ENCODE measurements around the gene SMARCD3. TPM values are rescaled to one million over a fixed set of nuclear protein-coding genes. Genes with fewer than 3 reads are reported as not detected.

SMARCD3 gene
- 12.5 TPM for polyA plus RNA-seq (2013)

- ChIA-PET CTCF (interaction anchor here (0.8 to 7.9 kb wide), 10 partner anchors 9 to 102 kb away, joined by 3 to 98 read pairs (median 4); partner anchors contain the start of gene CHPF2), POLR2A (interaction anchor here (0.7 to 1.1 kb wide), 2 partner anchors 16 to 81 kb away, joined by 3 to 4 read pairs; partner anchors contain the start of gene CHPF2)
- peak within 1 kb of the TSS; percentile 1 to 70 (median 44) for H3K4me3 ChIP-seq (ENCODE audit: control insufficient read depth in 1 of 7, extremely low read depth in 1 of 7, insufficient read depth in 4 of 7, low read depth in 2 of 7, low read length in 6 of 7)
- no peaks in the 10 kb centered on the region for H3K36me3 ChIP-seq (ENCODE audit: control insufficient read depth in 4 of 4, insufficient read depth in 4 of 4, low read length in 3 of 4)
- H3K9me3 ChIP-seq (ENCODE audit: control extremely low read depth in 1 of 5, control insufficient read depth in 4 of 5, insufficient read depth in 2 of 5, low read depth in 1 of 5, low read length in 4 of 5), result no peaks in the 10 kb centered on the region
- under 1% methylated on average over 59 of the region's 71 CpGs for WGBS (ENCODE audit: insufficient coverage)
- H3K27ac ChIP-seq (ENCODE audit: insufficient read depth in 1 of 2, low read depth in 1 of 2, low read length in 2 of 2, poor library complexity in 1 of 2, severe bottlenecking in 2 of 2), result no peak within 1 kb of the TSS
- peaks cover 5 to 58% (median 53%) of the 10 kb centered on the region in 4 experiments for H3K4me1 ChIP-seq (ENCODE audit: control extremely low read depth in 1 of 4, control insufficient read depth in 4 of 4, insufficient read depth in 4 of 4, low read length in 3 of 4)
- peaks cover 0 to 87% (median 46%) of the 10 kb centered on the region in 5 experiments for H3K27me3 ChIP-seq (replicated peaks in 2 of 5; ENCODE audit: control insufficient read depth in 4 of 5, insufficient read depth in 5 of 5, low read length in 4 of 5)
- peak in 2 of 3 donors; percentile 44 to 55 for DNase-seq
Measured at GRCh38 chr7:151248346-151249033, at the start of gene SMARCD3. Gene SMARCD3, minus strand, starts transcription at chr7:151248694. Its CDS starts 132 bp downstream, at chr7:151248562.

- 90% methylated on average over 2 of the region's 3 CpGs for WGBS (ENCODE audit: insufficient coverage)
Measured at GRCh38 chr7:151296202-151296992, 47.9 kb upstream of the SMARCD3 start.

GRCh38 chr7:151292850-151293249 is 44.4 kb upstream of the SMARCD3 start:
- H3K9me3 ChIP-seq (ENCODE audit: control extremely low read depth in 1 of 5, control insufficient read depth in 4 of 5, insufficient read depth in 2 of 5, low read depth in 1 of 5, low read length in 4 of 5), result peaks cover 0 to 9% (median 0%) of the 10 kb centered on the region in 5 experiments
- WGBS (ENCODE audit: insufficient coverage), result 100% methylated on average over 2 of the region's 3 CpGs
- no peak overlapping the region for H3K4me3 ChIP-seq (ENCODE audit: control insufficient read depth in 1 of 7, extremely low read depth in 1 of 7, insufficient read depth in 4 of 7, low read depth in 2 of 7, low read length in 6 of 7)
- no peak for DNase-seq
- CTCF ChIA-PET, result interaction anchor here (2.6 kb wide), 1 partner anchor 28 kb away, joined by 6 read pairs; no protein-coding TSS in a partner anchor
- no peak overlapping the region for H3K27ac ChIP-seq (ENCODE audit: insufficient read depth in 1 of 2, low read depth in 1 of 2, low read length in 2 of 2, poor library complexity in 1 of 2, severe bottlenecking in 2 of 2)
- H3K27me3 ChIP-seq (replicated peaks in 2 of 5; ENCODE audit: control insufficient read depth in 4 of 5, insufficient read depth in 5 of 5, low read length in 4 of 5), result peaks cover 0 to 3% (median 0%) of the 10 kb centered on the region in 5 experiments
- POLR2A ChIA-PET, result no interaction called here
- peaks cover 0 to 5% (median 0%) of the 10 kb centered on the region in 4 experiments for H3K4me1 ChIP-seq (ENCODE audit: control extremely low read depth in 1 of 4, control insufficient read depth in 4 of 4, insufficient read depth in 4 of 4, low read length in 3 of 4)
- H3K36me3 ChIP-seq (ENCODE audit: control insufficient read depth in 4 of 4, insufficient read depth in 4 of 4, low read length in 3 of 4), result no peaks in the 10 kb centered on the region

More at GRCh38 chr7:151296202-151296992, 47.9 kb upstream of the SMARCD3 start:
- DNase-seq, result no peak
- Histone ChIP-seq H3K27ac (ENCODE audit: insufficient read depth in 1 of 2, low read depth in 1 of 2, low read length in 2 of 2, poor library complexity in 1 of 2, severe bottlenecking in 2 of 2) (no peak overlapping the region), H3K27me3 (replicated peaks in 2 of 5; ENCODE audit: control insufficient read depth in 4 of 5, insufficient read depth in 5 of 5, low read length in 4 of 5) (peaks cover 0 to 7% (median under 1%) of the 10 kb centered on the region in 5 experiments), H3K36me3 (ENCODE audit: control insufficient read depth in 4 of 4, insufficient read depth in 4 of 4, low read length in 3 of 4) (no peaks in the 10 kb centered on the region), H3K4me3 (ENCODE audit: control insufficient read depth in 1 of 7, extremely low read depth in 1 of 7, insufficient read depth in 4 of 7, low read depth in 2 of 7, low read length in 6 of 7) (no peak overlapping the region), H3K9me3 (ENCODE audit: control extremely low read depth in 1 of 5, control insufficient read depth in 4 of 5, insufficient read depth in 2 of 5, low read depth in 1 of 5, low read length in 4 of 5) (peaks cover 0 to 9% (median 0%) of the 10 kb centered on the region in 5 experiments), H3K4me1 (ENCODE audit: control extremely low read depth in 1 of 4, control insufficient read depth in 4 of 4, insufficient read depth in 4 of 4, low read length in 3 of 4) (no peaks in the 10 kb centered on the region)
- ChIA-PET POLR2A (interaction anchor here (0.6 kb wide), 1 partner anchor 127 kb away, joined by 3 read pairs; no protein-coding TSS in a partner anchor), CTCF (interaction anchor here (0.7 to 1.5 kb wide), 6 partner anchors 9 to 64 kb away, joined by 3 to 7 read pairs (median 3); no protein-coding TSS in a partner anchor)

GRCh38 chr7:151291206-151291605 is 42.7 kb upstream of the SMARCD3 start:
- 63% methylated on average over 1 of the region's 2 CpGs for WGBS (ENCODE audit: insufficient coverage)
- ChIA-PET POLR2A (no interaction called here), CTCF (interaction anchor here (0.6 to 2.6 kb wide), 6 partner anchors 9 to 288 kb away, joined by 3 to 6 read pairs (median 4); no protein-coding TSS in a partner anchor)
- peaks cover 0 to 5% (median 0%) of the 10 kb centered on the region in 5 experiments for H3K27me3 ChIP-seq (replicated peaks in 2 of 5; ENCODE audit: control insufficient read depth in 4 of 5, insufficient read depth in 5 of 5, low read length in 4 of 5)
- DNase-seq, result no peak
- no peaks in the 10 kb centered on the region for H3K36me3 ChIP-seq (ENCODE audit: control insufficient read depth in 4 of 4, insufficient read depth in 4 of 4, low read length in 3 of 4)
- peaks cover 0 to 5% (median 0%) of the 10 kb centered on the region in 4 experiments for H3K4me1 ChIP-seq (ENCODE audit: control extremely low read depth in 1 of 4, control insufficient read depth in 4 of 4, insufficient read depth in 4 of 4, low read length in 3 of 4)
- H3K27ac ChIP-seq (ENCODE audit: insufficient read depth in 1 of 2, low read depth in 1 of 2, low read length in 2 of 2, poor library complexity in 1 of 2, severe bottlenecking in 2 of 2), result no peak overlapping the region
- no peak overlapping the region for H3K4me3 ChIP-seq (ENCODE audit: control insufficient read depth in 1 of 7, extremely low read depth in 1 of 7, insufficient read depth in 4 of 7, low read depth in 2 of 7, low read length in 6 of 7)
- peaks cover 0 to 7% (median 0%) of the 10 kb centered on the region in 5 experiments for H3K9me3 ChIP-seq (ENCODE audit: control extremely low read depth in 1 of 5, control insufficient read depth in 4 of 5, insufficient read depth in 2 of 5, low read depth in 1 of 5, low read length in 4 of 5)

- 52% methylated on average over 2 of the region's 4 CpGs for WGBS (ENCODE audit: insufficient coverage)
- Histone ChIP-seq H3K4me3 (ENCODE audit: control insufficient read depth in 1 of 7, extremely low read depth in 1 of 7, insufficient read depth in 4 of 7, low read depth in 2 of 7, low read length in 6 of 7) (no peak overlapping the region), H3K36me3 (ENCODE audit: control insufficient read depth in 4 of 4, insufficient read depth in 4 of 4, low read length in 3 of 4) (no peaks in the 10 kb centered on the region), H3K4me1 (ENCODE audit: control extremely low read depth in 1 of 4, control insufficient read depth in 4 of 4, insufficient read depth in 4 of 4, low read length in 3 of 4) (peaks cover 0 to 5% (median 0%) of the 10 kb centered on the region in 4 experiments), H3K27me3 (replicated peaks in 2 of 5; ENCODE audit: control insufficient read depth in 4 of 5, insufficient read depth in 5 of 5, low read length in 4 of 5) (peaks cover 0 to 5% (median 0%) of the 10 kb centered on the region in 5 experiments), H3K27ac (ENCODE audit: insufficient read depth in 1 of 2, low read depth in 1 of 2, low read length in 2 of 2, poor library complexity in 1 of 2, severe bottlenecking in 2 of 2) (no peak overlapping the region), H3K9me3 (ENCODE audit: control extremely low read depth in 1 of 5, control insufficient read depth in 4 of 5, insufficient read depth in 2 of 5, low read depth in 1 of 5, low read length in 4 of 5) (peaks cover 0 to 3% (median 0%) of the 10 kb centered on the region in 5 experiments)
- ChIA-PET CTCF (interaction anchor here (0.7 to 2.6 kb wide), 6 partner anchors 10 to 46 kb away, joined by 3 to 6 read pairs (median 3); no protein-coding TSS in a partner anchor), POLR2A (no interaction called here)
- DNase-seq, result no peak
Measured at GRCh38 chr7:151290355-151290760, 41.9 kb upstream of the SMARCD3 start.

GRCh38 chr7:151289891-151290290 is 41.4 kb upstream of the SMARCD3 start:
- 100% methylated on average over 1 of the region's 2 CpGs for WGBS (ENCODE audit: insufficient coverage)
- no peak for DNase-seq

More at GRCh38 chr7:151289891-151290290, 41.4 kb upstream of the SMARCD3 start:
- CTCF ChIA-PET, result interaction anchor here (1.3 to 1.6 kb wide), 2 partner anchors 26 to 45 kb away, joined by 3 read pairs; no protein-coding TSS in a partner anchor
- POLR2A ChIA-PET, result no interaction called here
- H3K27ac ChIP-seq (ENCODE audit: insufficient read depth in 1 of 2, low read depth in 1 of 2, low read length in 2 of 2, poor library complexity in 1 of 2, severe bottlenecking in 2 of 2), result no peak overlapping the region
- H3K36me3 ChIP-seq (ENCODE audit: control insufficient read depth in 4 of 4, insufficient read depth in 4 of 4, low read length in 3 of 4), result no peaks in the 10 kb centered on the region
- peaks cover 0 to 3% (median 0%) of the 10 kb centered on the region in 5 experiments for H3K9me3 ChIP-seq (ENCODE audit: control extremely low read depth in 1 of 5, control insufficient read depth in 4 of 5, insufficient read depth in 2 of 5, low read depth in 1 of 5, low read length in 4 of 5)
- no peak overlapping the region for H3K4me3 ChIP-seq (ENCODE audit: control insufficient read depth in 1 of 7, extremely low read depth in 1 of 7, insufficient read depth in 4 of 7, low read depth in 2 of 7, low read length in 6 of 7)
- peaks cover 0 to 5% (median 0%) of the 10 kb centered on the region in 4 experiments for H3K4me1 ChIP-seq (ENCODE audit: control extremely low read depth in 1 of 4, control insufficient read depth in 4 of 4, insufficient read depth in 4 of 4, low read length in 3 of 4)
- peaks cover 0 to 5% (median 0%) of the 10 kb centered on the region in 5 experiments for H3K27me3 ChIP-seq (replicated peaks in 2 of 5; ENCODE audit: control insufficient read depth in 4 of 5, insufficient read depth in 5 of 5, low read length in 4 of 5)

All from common myeloid progenitor, CD34-positive (primary cell).